ENCODE results near the gene CFAP97. TPM values are rescaled to one million over a fixed set of nuclear protein-coding genes. Genes with fewer than 3 reads are reported as not detected.

The CFAP97 gene
- 7.5 to 12.6 TPM (median 12.2 TPM) in 5 replicates for total RNA-seq (2022; extraction: Qiagen RNA extraction; ENCODE audit: low read depth)

GRCh38 chr4:185203486-185204237 is at the start of gene CFAP97:
CFAP97 (minus strand) TSS chr4:185204000; CDS start chr4:185191196, 12,804 bp downstream.

GRCh38 chr4:185209031-185209851 is 5.4 kb upstream of the CFAP97 start, which contains the start of gene SNX25:
SNX25 (plus strand) TSS chr4:185209598; CDS start chr4:185209827, 229 bp downstream.

GRCh38 chr4:185142912-185143600 is 60.7 kb downstream of the CFAP97 start, which contains the start of gene SLC25A4:
SLC25A4 (plus strand) TSS chr4:185143266; CDS start chr4:185143373, 107 bp downstream.

Other genes with a start within 250 kb of the CFAP97 start
- not detected in 5 replicates for gene HELT, start 185.5 kb downstream of the CFAP97 start, total RNA-seq (2022; extraction: Qiagen RNA extraction; ENCODE audit: low read depth)
- gene SLC25A4, start 60.7 kb downstream of the CFAP97 start, total RNA-seq (2022; extraction: Qiagen RNA extraction; ENCODE audit: low read depth): 13.0 to 16.4 TPM (median 14.4 TPM) in 5 replicates
- 6.1 to 7.6 TPM (median 7.5 TPM) in 5 replicates for gene SNX25, start 5.6 kb upstream of the CFAP97 start, total RNA-seq (2022; extraction: Qiagen RNA extraction; ENCODE audit: low read depth)
- gene LRP2BP, start 191.9 kb upstream of the CFAP97 start, total RNA-seq (2022; extraction: Qiagen RNA extraction; ENCODE audit: low read depth): 0.06 to 0.31 TPM (median 0.14 TPM) in 5 replicates
- gene ANKRD37, start 192.8 kb upstream of the CFAP97 start, total RNA-seq (2022; extraction: Qiagen RNA extraction; ENCODE audit: low read depth): 2.7 to 3.9 TPM (median 3.1 TPM) in 5 replicates
- gene UFSP2, start 222.0 kb upstream of the CFAP97 start, total RNA-seq (2022; extraction: Qiagen RNA extraction; ENCODE audit: low read depth): 11.9 to 18.7 TPM (median 13.9 TPM) in 5 replicates